GM12874 (cell line): ENCODE results near the gene DESI1.

Experiments
- CTCF ChIP-seq: IDR thresholded peaks from 2 replicates; pipeline ENCODE4 v1.5.1; 2011; ENCODE audit warnings: low read depth, mild to moderate bottlenecking, control low read depth, low read length, moderate library complexity; ENCODE audit not compliant: insufficient read depth

Gene DESI1

GRCh38 chr22:41587347-41587723, 33.5 kb downstream of the DESI1 start:
- TF ChIP-seq CTCF: no peak

GRCh38 chr22:41585898-41586297, 34.9 kb downstream of the DESI1 start:
- TF ChIP-seq CTCF: no peak

GRCh38 chr22:41584881-41585280, 36.0 kb downstream of the DESI1 start:
- no peak for TF ChIP-seq CTCF

GRCh38 chr22:41582694-41583093, 38.1 kb downstream of the DESI1 start:
- no peak for TF ChIP-seq CTCF

- no peak for TF ChIP-seq CTCF
Observed at GRCh38 chr22:41579997-41580355, 40.9 kb downstream of the DESI1 start.

- no peak for TF ChIP-seq CTCF
Observed at GRCh38 chr22:41579297-41579996, 41.4 kb downstream of the DESI1 start.

- no peak for TF ChIP-seq CTCF
Observed at GRCh38 chr22:41578818-41579217, 42.0 kb downstream of the DESI1 start.
